ENCODE results near the gene MGAT5.

MGAT5 gene

DNA sequence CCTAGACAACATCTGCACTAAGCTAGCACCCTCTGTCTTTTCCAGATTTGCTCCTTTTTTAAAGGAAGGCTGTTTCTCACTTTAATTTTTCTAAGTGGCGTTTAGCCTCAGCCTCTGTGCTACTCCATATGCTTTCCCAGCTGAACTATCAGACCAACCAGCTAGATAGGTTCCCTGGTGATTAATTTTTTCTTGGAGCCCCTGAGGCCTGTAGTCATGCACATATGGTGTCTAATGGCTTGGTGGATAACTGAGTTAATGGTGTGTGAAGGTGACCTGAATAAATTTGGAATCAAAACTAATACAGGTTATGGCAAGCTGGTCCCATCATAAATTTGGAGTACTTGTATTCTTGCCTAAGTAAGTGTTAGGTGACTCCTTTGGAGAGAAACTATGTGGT, 135.5 kb downstream of the MGAT5 start:
- peaks cover 48% of the 10 kb centered on the region for H3K36me3 Mint-ChIP-seq (ENCODE audit: low read depth)
- no peak overlapping the region for H3K27ac Mint-ChIP-seq
- no peak for DNase-seq
- H3K4me1 Mint-ChIP-seq (ENCODE audit: low read depth) = peaks cover 28% of the 10 kb centered on the region
- no peaks in the 10 kb centered on the region for H3K27me3 Mint-ChIP-seq
- H3K9me3 Mint-ChIP-seq = no peaks in the 10 kb centered on the region
- no peak overlapping the region for H3K4me3 Mint-ChIP-seq

DNA sequence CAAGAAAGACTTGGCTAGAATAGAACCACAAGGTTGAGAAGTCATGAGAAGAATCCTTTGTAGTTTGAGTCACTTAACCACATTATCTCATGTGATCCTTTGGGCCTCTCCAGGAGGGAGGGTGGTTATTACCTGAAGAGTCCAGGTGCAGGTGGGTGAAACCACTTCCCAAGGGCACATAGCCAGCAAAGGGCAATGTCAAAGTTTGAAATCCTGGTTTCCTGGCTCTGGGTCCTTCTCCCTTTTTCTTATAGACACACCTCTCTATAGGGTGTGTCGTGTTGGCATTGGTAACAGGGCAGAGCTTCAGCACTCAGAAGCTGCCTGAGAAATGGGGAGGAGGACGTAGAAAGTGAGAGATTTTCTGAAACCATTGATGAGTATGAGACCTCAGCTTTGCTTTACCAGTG, 137.9 kb downstream of the MGAT5 start:
- H3K36me3 Mint-ChIP-seq (ENCODE audit: low read depth) = peaks cover 36% of the 10 kb centered on the region
- H3K27me3 Mint-ChIP-seq = no peaks in the 10 kb centered on the region
- H3K9me3 Mint-ChIP-seq = no peaks in the 10 kb centered on the region
- peaks cover 33% of the 10 kb centered on the region for H3K4me1 Mint-ChIP-seq (ENCODE audit: low read depth)
- H3K4me3 Mint-ChIP-seq = no peak overlapping the region
- no peak overlapping the region for H3K27ac Mint-ChIP-seq
- no peak for DNase-seq

DNA sequence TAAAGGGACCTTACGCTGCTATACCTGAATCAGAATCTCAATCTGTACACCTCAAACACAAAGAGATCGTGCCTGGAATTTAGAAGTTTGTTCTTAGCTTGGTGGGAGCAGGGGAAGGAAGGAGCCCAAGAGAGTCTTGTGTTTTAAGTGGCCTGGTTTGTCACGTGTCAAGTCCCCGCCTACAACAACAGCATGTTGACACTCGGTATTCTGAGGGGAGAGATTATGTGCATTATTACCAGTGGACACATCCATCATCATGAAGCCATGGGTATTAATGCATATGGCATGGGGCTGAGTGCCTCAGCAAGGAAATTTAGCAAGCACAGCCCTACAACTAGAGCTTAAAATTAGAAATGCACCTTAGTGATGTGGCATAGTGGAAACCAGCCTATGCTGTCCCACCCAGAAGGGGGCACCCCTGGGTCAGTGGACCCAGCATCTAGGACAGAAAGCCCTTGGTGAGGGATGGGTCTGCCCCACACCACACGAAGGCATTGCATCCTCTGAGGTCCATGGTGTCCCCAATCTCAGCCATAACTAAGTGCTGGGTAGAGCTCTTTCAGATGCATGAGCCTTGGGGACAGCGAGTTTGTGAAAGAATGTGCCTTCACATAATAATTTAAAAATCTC, 138.7 kb downstream of the MGAT5 start:
- Mint-ChIP-seq H3K4me3 (no peak overlapping the region), H3K9me3 (no peaks in the 10 kb centered on the region), H3K4me1 (ENCODE audit: low read depth) (peaks cover 31% of the 10 kb centered on the region), H3K27ac (no peak overlapping the region), H3K27me3 (no peaks in the 10 kb centered on the region), H3K36me3 (ENCODE audit: low read depth) (peaks cover 37% of the 10 kb centered on the region)
- DNase-seq = no peak

- peaks cover 34% of the 10 kb centered on the region for H3K36me3 Mint-ChIP-seq (ENCODE audit: low read depth)
- DNase-seq = no peak
- no peaks in the 10 kb centered on the region for H3K27me3 Mint-ChIP-seq
- H3K9me3 Mint-ChIP-seq = no peaks in the 10 kb centered on the region
- no peak overlapping the region for H3K4me3 Mint-ChIP-seq
- H3K27ac Mint-ChIP-seq = no peak overlapping the region
- H3K4me1 Mint-ChIP-seq (ENCODE audit: low read depth) = peaks cover 29% of the 10 kb centered on the region
These were observed 139.2 kb downstream of the MGAT5 start for GRCh38 chr2:134393075-134393461.

- H3K4me3 Mint-ChIP-seq = no peak overlapping the region
- no peaks in the 10 kb centered on the region for H3K27me3 Mint-ChIP-seq
- DNase-seq = no peak
- no peak overlapping the region for H3K27ac Mint-ChIP-seq
- H3K36me3 Mint-ChIP-seq (ENCODE audit: low read depth) = peaks cover 30% of the 10 kb centered on the region
- H3K4me1 Mint-ChIP-seq (ENCODE audit: low read depth) = peaks cover 21% of the 10 kb centered on the region
- H3K9me3 Mint-ChIP-seq = no peaks in the 10 kb centered on the region
These were observed 141.9 kb downstream of the MGAT5 start for GRCh38 chr2:134395779-134396178.

DNA sequence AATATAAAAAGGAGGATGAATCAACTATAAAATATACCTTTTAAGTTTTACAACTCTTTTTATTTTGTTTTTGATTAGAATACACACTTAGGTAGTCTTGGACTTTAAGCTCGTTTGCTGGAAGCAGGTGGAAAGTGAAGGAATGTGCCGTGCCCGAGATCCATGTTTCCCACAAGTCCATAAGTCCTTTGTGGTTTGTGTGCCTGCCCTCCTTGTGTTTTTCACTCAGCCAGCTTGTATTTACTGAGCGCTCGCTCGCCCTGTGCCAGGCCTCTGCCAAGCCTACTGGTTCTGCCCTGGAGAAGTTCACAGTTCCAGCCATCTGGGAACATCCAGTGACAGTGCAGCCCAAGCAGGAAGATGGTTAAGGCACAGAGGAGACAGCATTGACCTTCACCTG, 142.6 kb downstream of the MGAT5 start:
- Mint-ChIP-seq H3K27ac (no peak overlapping the region), H3K9me3 (no peaks in the 10 kb centered on the region), H3K36me3 (ENCODE audit: low read depth) (peaks cover 24% of the 10 kb centered on the region), H3K4me1 (ENCODE audit: low read depth) (peaks cover 16% of the 10 kb centered on the region), H3K4me3 (no peak overlapping the region), H3K27me3 (no peaks in the 10 kb centered on the region)
- no peak for DNase-seq

GRCh38 chr2:134397146-134397896, 143.4 kb downstream of the MGAT5 start:
- Mint-ChIP-seq H3K4me3 (no peak overlapping the region), H3K9me3 (no peaks in the 10 kb centered on the region), H3K27me3 (no peaks in the 10 kb centered on the region), H3K36me3 (ENCODE audit: low read depth) (peaks cover 23% of the 10 kb centered on the region), H3K4me1 (ENCODE audit: low read depth) (peaks cover 8% of the 10 kb centered on the region), H3K27ac (no peak overlapping the region)
- no peak for DNase-seq

DNA sequence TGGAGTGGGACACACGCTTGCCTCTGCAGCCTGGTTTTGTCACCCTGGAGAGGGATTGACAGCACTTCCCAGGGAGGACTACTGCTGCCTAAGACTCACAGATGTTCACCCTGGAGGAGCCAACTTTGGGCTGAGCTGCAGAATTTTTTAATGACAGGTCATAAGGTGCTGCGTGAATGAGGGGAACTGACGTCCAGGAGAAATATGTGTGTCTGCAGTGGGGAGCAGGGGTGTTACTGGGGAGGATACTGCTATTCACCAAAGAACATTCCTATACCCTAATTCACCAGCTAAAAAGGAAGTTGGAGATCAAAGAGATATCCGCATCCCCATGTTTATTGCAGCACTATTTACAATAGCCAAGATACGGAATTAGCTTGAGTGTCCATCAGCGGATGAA, 144.4 kb downstream of the MGAT5 start:
- no peak overlapping the region for H3K4me3 Mint-ChIP-seq
- DNase-seq = no peak

GRCh38 chr2:134399096-134399495, 145.2 kb downstream of the MGAT5 start:
- Mint-ChIP-seq H3K27ac (no peak overlapping the region), H3K4me3 (no peak overlapping the region), H3K9me3 (no peaks in the 10 kb centered on the region), H3K4me1 (ENCODE audit: low read depth) (peaks cover 6% of the 10 kb centered on the region), H3K36me3 (ENCODE audit: low read depth) (peaks cover 38% of the 10 kb centered on the region), H3K27me3 (no peaks in the 10 kb centered on the region)
- no peak for DNase-seq

More for the DNA sequence above, 144.4 kb downstream of the MGAT5 start:
- Mint-ChIP-seq H3K27me3 (no peaks in the 10 kb centered on the region), H3K4me1 (ENCODE audit: low read depth) (peaks cover 6% of the 10 kb centered on the region), H3K36me3 (ENCODE audit: low read depth) (peaks cover 31% of the 10 kb centered on the region), H3K27ac (no peak overlapping the region), H3K9me3 (no peaks in the 10 kb centered on the region)

DNA sequence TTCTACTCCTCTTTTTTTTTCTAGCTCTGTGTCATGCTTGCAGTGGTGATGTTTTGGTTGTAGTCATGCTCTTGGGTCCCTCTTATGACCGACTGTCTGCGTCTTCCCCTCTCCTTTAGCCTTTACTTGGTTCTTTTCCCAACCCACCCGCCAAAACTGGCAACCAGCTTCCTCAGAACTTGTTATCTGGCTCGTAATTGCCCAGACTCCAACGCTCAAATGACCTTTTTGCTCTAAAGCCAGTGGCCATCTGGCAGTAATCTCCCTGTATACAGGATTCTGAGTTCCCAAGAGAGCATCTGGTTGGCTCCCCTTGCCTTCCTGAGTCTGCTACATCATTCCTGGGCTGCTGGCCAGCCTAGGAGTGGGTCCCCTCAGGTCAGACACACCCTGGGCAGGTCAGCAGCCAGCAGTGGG, 147.2 kb downstream of the MGAT5 start:
- Mint-ChIP-seq H3K9me3 (no peaks in the 10 kb centered on the region), H3K27me3 (no peaks in the 10 kb centered on the region), H3K27ac (peak overlapping the region; percentile 28), H3K36me3 (ENCODE audit: low read depth) (peaks cover 52% of the 10 kb centered on the region), H3K4me1 (ENCODE audit: low read depth) (peaks cover 5% of the 10 kb centered on the region), H3K4me3 (no peak overlapping the region)
- DNase-seq = no peak

DNA sequence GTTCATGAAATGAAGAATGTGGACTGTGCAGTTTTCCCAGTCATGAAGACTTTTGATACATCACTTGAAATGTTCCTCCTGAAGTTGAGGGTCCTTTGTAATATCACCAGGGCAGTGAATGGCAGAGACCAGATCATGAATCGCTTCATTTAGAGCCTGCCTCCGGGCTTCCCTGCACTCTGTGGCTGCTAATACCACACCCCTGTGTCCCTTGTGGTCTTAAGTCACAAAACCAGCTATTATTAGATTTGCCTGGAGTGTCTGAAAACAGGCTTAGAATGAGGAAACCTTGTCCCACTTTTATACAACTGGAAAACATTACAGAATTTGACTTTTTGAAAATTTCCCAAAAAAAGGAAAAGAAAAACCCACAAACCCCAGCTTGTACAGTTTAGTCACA, 147.9 kb downstream of the MGAT5 start:
- Mint-ChIP-seq H3K27me3 (no peaks in the 10 kb centered on the region), H3K4me3 (no peak overlapping the region), H3K4me1 (ENCODE audit: low read depth) (peaks cover 10% of the 10 kb centered on the region), H3K27ac (no peak overlapping the region), H3K36me3 (ENCODE audit: low read depth) (peaks cover 56% of the 10 kb centered on the region), H3K9me3 (no peaks in the 10 kb centered on the region)
- DNase-seq = no peak

- H3K27ac Mint-ChIP-seq = no peak overlapping the region
- H3K4me3 Mint-ChIP-seq = no peak overlapping the region
- H3K36me3 Mint-ChIP-seq (ENCODE audit: low read depth) = peaks cover 57% of the 10 kb centered on the region
- no peaks in the 10 kb centered on the region for H3K9me3 Mint-ChIP-seq
- peaks cover 16% of the 10 kb centered on the region for H3K4me1 Mint-ChIP-seq (ENCODE audit: low read depth)
- no peak for DNase-seq
- H3K27me3 Mint-ChIP-seq = no peaks in the 10 kb centered on the region
These were observed 148.5 kb downstream of the MGAT5 start for GRCh38 chr2:134402410-134402809.

- H3K27me3 Mint-ChIP-seq = no peaks in the 10 kb centered on the region
- peaks cover 45% of the 10 kb centered on the region for H3K4me1 Mint-ChIP-seq (ENCODE audit: low read depth)
- no peak overlapping the region for H3K4me3 Mint-ChIP-seq
- DNase-seq = no peak
- H3K36me3 Mint-ChIP-seq (ENCODE audit: low read depth) = peaks cover 53% of the 10 kb centered on the region
- H3K9me3 Mint-ChIP-seq = no peaks in the 10 kb centered on the region
- no peak overlapping the region for H3K27ac Mint-ChIP-seq
These were observed 151.8 kb downstream of the MGAT5 start for GRCh38 chr2:134405611-134406081.

DNA sequence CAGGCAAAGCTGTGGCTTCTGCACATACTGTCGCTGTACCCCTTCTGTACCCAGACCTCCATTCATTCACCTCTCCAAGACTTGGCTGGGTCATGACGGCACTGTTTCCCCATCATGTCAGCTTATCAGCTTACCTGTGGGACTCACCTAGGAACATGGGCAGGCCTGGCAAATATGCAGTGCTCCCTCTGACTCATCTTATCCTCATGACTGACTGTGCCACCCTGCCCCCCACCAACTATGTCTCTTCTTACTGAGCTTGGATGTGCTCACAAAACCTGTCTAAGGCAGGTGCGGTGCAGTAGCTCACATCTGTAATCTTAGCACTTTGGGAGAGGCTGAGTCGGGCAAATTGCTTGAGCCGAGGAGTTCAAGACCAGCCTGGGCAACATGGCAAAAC, 152.4 kb downstream of the MGAT5 start:
- Mint-ChIP-seq H3K9me3 (no peaks in the 10 kb centered on the region), H3K27me3 (no peaks in the 10 kb centered on the region), H3K4me1 (ENCODE audit: low read depth) (peaks cover 51% of the 10 kb centered on the region), H3K4me3 (no peak overlapping the region), H3K27ac (no peak overlapping the region), H3K36me3 (ENCODE audit: low read depth) (peaks cover 55% of the 10 kb centered on the region)
- no peak for DNase-seq

GRCh38 chr2:134406736-134407135, 152.9 kb downstream of the MGAT5 start:
- peak overlapping the region; percentile 61 for H3K27ac Mint-ChIP-seq
- H3K9me3 Mint-ChIP-seq = no peaks in the 10 kb centered on the region
- no peaks in the 10 kb centered on the region for H3K27me3 Mint-ChIP-seq
- H3K36me3 Mint-ChIP-seq (ENCODE audit: low read depth) = peaks cover 55% of the 10 kb centered on the region
- H3K4me1 Mint-ChIP-seq (ENCODE audit: low read depth) = peaks cover 54% of the 10 kb centered on the region
- no peak for DNase-seq
- no peak overlapping the region for H3K4me3 Mint-ChIP-seq
